ENCODE results near the gene WFS1.

WFS1 gene, protein sequence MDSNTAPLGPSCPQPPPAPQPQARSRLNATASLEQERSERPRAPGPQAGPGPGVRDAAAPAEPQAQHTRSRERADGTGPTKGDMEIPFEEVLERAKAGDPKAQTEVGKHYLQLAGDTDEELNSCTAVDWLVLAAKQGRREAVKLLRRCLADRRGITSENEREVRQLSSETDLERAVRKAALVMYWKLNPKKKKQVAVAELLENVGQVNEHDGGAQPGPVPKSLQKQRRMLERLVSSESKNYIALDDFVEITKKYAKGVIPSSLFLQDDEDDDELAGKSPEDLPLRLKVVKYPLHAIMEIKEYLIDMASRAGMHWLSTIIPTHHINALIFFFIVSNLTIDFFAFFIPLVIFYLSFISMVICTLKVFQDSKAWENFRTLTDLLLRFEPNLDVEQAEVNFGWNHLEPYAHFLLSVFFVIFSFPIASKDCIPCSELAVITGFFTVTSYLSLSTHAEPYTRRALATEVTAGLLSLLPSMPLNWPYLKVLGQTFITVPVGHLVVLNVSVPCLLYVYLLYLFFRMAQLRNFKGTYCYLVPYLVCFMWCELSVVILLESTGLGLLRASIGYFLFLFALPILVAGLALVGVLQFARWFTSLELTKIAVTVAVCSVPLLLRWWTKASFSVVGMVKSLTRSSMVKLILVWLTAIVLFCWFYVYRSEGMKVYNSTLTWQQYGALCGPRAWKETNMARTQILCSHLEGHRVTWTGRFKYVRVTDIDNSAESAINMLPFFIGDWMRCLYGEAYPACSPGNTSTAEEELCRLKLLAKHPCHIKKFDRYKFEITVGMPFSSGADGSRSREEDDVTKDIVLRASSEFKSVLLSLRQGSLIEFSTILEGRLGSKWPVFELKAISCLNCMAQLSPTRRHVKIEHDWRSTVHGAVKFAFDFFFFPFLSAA

DNA sequence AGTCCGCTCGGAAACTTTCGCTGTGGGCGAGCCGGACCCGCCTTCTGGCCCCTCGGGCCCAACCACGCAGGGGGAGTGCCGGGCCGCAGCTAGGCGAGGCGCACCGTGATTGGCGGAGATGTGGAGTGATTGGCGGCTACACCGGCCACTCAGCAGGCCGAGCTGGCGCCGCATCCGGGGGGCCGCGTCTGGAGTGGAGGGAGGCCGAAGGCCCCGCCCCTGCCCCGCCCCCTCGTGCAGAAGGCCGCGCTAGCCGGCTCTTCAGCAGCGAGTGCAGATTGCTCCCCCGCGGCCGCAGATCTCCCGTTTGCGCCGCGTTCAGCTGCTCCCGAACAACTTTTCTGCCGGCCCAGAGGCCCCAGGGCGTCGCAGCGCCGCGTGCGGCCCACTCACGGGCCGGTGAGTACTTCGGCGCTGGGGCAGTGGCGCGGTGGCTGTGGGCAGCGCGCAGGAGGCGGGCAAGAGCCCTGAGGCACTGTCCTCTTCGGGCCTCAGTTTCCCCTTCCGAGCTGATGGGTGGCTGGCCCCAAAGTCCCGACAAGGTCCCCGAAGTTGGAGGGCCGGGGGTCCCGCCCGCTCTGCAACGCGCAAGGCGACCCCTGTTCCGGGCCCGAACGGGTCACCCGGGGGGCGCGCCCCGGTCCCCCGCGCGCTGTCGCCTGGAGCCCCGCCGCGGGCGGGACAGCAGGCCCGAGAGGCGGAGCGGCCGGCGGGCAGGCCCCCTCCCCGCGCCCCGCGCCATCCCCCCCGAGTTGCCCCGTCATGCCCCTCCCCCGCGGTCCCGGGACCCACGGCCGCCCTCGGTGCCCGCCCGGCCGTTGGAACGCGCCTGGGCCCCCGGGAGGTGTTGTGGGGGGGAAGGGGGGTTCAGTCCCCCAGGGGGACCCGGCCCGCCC, at the start of gene WFS1:
TSS of gene WFS1 (plus strand) at position 235 of the 896 bp plus-strand sequence. CDS start 7,606 bp downstream, outside the sequence.
- DNase-seq = peak; percentile 95

DNA sequence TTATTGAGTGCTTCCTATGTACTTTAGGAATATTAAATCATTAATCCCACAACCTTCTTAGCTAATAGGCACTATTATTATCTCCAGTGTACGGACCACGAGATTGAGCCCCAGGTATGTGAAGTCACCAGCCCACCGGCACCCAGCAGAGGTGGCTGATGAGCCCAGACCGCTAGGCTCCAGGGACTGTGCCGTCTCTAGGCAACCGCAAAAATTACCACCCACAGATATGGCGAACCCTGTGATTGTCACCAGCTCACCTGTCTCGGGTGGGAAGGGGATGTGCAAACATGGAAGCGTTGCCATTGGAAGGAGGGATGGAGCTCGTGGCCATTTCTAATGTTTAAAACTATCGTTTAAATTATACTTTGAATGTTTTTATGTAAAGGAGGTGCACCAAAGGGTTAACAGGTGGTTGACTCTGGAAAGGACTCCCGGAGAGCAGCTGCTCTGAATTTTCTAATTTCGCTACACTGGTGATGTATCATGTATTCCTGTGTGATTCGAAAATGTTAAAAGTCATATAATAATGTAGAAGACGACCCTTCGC, 48.3 kb upstream of the WFS1 start:
- DNase-seq = peak; percentile 58

DNA sequence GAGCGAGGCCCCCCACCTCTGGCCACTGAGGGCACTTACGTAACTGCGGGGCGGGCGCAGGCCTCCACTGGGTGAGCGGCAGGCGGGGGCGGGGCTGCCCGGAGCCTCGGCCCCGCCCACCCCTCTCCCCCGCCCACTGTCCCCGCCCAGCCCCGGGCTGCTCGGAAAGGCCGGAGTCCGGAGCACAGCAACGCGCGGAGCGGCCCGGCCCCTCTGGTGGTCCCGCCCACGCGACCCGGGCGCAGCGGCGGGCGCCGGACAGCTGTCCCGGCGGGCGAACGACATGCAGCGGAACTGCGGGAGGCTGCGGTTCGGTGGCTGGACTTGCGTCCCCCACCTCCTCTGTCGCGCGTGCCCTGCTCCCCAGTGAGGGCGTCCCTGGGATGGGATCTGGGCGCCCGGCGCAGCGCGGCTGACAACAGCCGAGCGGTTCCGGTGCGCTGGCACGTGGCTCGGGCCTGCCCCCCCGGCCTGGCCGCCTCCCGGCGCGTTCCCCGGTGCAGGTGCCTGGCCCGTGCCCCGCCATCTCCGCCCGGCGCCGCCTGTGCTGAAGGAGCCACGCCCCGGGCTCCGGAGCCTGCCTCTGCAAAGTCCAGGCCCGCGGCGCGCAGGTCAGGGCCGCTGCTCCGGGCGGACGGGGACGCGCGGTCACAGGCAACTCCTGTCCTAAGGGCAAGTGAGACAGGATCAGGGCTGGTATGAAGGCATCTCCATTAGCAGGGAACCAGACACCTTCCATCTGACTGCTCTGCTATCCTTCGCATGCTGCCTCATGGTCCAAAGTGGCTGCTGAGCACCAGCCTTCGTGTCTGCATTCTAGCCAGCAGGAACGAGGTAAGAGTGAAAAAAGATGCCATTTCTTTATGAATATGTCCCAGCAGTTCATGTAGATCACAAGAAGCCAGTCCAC, 47.5 kb upstream of the WFS1 start:
- peak; percentile 58 for DNase-seq

DNA sequence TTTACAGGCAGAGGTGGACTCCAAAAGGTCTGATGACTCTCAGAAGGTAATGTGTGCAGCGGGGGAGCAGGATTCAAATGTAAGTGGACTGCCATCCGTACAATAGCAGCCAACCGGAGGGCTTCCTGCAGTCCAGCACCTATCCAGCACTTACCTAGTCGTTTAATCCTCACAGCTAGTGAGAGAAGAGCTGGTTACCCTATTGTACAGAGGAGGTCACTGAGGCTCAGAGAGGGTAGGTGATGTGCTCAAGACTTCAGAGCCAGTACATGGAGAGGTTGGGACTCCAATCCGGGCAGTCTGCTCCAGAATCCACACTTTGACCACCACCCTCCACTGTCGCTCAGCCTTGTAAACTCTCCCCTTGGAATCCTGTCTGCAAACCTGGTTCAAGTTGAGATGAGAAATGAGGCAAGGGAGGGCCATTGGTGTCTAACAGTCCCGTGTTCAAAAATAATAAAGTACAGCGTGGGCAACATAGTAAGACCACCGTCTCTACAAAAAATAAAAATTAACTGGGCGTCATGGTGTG, 46.8 kb upstream of the WFS1 start:
- DNase-seq = no peak

- no peak for DNase-seq
Observed at GRCh38 chr4:6224735-6225134, 44.9 kb upstream of the WFS1 start.

DNA sequence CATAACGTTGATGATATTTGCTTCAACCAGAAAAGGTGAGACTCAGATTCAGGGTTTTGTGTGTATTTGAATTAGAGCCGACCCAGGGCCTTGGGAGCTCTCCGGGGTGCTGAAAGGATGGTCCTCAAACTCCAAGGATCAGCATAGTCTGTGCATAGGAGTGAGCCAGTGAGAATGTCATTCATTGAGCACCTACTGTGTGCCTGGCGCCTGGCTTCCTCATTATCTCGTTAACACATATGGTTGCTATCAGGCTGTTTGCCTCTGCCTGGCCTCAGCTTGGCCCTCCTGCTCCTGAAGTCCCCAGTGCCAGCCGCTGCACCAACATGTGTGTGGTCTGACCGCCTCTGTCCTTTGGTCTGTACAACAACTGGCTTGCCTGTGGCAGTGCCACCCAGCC, 44.2 kb upstream of the WFS1 start:
- no peak for DNase-seq

- no peak for DNase-seq
Observed at GRCh38 chr4:6226506-6226905, 43.1 kb upstream of the WFS1 start.

DNA sequence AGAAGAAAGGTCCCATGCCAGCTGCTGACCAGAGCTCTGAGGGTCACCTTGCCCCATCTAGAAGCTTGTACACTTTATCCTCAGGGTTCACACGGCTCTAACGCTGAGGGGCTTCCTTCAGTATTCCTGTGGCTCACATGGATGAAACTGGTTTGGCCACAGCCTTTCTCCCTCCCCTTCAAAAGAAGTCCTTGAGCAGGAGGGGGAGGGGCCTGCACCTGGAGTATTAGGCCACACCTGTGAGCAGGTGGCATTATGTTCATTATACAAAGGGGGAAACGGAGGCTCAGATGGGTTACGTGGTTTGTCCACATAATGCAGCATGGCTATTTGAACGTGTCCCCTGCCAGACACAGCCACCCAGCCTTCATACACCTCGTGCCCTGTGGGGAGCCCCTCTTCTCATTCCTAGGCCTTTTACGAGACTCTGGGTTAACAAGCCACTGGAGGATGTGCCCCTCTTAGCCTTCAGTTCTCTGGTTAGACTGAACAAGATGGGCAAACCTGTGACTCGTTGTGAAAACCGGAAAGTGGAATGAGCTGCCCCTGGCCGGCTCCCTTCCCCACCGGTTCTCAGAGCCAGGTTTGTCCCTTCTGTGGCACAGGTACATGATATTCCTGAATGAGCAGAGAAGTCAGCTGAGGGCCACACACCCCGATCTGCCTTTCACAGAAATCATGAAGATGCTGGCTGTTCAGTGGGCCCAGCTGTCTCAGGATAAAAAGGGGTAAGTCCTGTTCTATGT, 42.1 kb upstream of the WFS1 start:
- DNase-seq = no peak

DNA sequence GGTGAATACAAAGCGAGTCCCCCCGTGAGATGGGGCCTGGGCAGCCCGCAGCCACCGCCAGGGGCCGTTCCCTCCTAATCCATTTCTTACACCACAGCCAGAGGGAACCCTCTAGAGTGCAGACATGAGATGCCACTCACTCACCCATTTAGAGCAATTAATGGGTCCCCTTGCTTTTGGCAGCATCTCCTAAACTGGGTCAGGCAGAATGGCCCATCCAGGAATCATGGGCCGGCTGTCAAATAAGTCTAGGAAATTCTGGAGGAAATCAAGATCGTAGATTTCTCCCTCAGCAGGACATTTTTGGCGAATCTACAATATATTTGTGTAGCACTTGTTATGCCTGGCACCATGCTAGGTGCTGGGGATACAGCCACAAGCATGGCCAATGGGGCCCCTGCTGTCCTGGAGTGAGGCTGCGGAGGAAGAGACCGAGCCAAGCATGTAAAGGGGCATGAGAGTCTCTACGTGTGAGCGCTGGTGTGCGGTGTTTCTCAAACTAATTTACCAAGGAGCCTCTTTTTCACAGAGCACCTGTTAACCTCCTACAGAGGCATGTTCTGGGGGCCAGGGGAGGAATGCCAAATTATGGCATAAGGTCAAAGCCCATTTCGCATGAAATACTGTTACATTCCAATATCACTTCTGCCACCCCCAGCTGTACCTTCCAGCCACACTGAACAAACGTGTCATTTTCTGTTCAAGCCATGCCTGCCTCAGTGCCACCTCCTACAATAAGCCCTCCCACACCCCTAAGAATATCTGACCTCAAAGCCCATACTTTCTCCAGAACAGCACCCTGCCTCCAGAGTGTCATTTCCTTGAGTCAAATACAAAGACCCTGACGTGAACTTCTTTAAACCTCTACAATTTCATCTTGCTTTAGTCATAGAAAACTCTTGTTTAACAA, 41.2 kb upstream of the WFS1 start:
- DNase-seq = no peak

- DNase-seq = peak; percentile 92
Observed at GRCh38 chr4:6229095-6229494, 40.6 kb upstream of the WFS1 start.

DNA sequence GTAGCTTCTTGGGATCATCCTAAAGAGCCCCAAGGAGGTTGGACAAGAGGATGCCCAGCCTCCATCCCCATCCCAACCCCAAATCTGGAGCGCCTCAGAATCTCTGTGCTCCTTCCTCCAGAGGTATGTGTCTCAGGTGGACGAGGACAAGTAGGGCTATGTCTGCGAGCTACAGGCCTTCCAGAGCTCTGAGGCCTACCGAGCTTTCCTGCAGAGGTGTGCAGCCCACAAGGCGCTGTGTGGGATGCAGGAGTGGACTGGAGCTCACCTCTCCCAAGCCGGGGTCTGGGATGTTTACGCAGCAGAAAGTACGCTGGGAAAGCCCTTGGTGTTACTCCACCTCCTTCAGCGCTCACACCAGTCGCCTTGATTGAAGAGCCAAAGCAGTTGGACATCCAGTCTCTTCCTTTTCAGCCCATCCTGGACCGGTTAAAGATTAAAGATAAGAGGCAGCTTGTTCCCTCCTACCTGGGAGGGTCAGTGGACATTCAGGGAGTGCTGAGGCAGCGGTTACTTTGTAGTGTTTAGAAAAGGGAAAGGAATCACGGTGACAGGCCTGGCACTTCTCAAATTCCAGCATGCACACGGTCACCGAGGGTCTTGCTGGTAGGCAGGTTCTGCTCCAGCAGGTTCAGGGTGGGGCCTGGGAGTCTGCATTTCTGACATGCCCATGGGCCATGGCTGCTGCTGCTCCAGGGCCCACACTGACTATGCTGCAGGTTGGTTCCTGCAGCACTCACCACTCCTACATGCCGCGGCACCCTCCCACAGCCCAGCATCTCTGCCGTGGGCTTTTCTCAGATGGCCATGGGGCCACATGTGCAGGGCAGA, 39.8 kb upstream of the WFS1 start:
- DNase-seq = no peak

GRCh38 chr4:6230502-6230785, 39.2 kb upstream of the WFS1 start:
- no peak for DNase-seq

- no peak for DNase-seq
Observed at GRCh38 chr4:6230827-6231662, 38.6 kb upstream of the WFS1 start.

DNA sequence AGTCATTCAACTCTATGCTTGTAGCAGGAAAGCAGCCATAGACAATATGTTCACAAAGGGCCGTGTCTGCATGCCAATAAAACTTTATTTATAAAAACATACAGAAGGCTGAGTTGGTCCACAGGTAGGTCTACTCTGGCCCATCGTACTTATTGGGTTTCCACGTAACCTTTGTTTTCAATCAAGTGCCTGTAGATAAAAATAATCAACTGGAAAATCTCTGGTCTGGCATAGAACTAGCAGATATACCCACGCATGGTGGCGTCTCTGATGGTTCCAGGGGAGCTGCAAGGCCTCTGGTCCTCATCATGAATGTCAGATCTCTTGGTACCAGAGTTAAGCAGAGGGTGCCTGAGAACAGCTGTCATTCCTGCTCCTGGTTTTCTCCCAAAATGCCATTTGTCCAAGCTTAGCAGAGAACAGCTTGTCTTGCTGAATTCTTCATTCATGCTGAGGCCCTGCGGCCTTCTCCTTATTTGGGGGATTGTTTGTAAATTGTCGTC, 37.9 kb upstream of the WFS1 start:
- DNase-seq = no peak

DNA sequence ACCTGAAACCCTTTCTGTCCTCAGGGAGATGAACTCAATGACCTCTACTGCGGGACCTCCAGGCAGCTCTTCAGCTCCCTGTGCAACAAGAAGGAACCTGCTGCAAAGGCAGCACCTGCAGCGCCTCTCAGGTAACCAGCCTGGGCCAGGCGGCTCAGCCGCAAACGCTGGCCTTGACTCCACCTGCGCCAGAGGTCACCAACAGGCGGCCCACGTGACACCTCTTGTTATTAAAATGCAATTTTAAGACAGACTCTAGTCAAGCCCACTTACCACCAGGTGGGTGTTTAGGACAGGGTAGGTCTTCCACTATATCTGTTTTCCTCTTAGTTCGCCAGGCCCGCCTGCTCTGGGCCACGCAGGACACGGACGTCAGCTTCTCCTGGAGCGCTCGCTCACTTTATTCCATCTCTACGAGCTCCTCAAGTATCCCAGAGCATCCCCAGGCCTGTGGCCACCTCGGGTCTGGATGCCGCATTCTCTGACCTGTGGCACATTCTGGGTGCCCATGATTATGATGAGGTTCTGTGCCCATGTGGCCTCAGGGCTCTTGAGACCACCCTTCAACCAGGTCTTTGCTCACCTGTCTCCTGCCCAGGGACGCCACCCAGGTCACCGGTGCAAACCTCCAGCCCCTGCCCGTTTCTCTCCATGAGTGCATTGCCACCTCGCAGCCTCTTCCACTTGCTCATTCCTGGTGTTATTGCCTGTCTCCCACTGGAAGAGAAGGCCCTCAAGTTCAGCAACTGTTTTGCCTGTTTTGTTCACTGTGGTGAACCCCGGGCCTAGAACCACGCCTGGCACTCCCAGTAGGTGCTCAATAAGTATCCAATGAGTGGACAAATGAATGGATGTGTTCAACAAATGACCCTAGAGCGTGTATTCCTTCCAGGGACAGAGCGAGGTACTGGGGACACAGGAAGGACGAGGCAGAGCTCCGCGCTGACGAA, 36.5 kb upstream of the WFS1 start:
- DNase-seq = no peak

GRCh38 chr4:6233929-6234328, 35.7 kb upstream of the WFS1 start:
- no peak for DNase-seq
